GM23338 (cell line): ENCODE measurements around the gene ARPC2.

Experiments
- EZH2 ChIP-seq: fragments of 200-600 bp; sonication (generic); IDR thresholded peaks from one replicate; pipeline ENCODE4 v1.8.0; 2017; ENCODE audit warnings: antibody characterized with exemption, mild to moderate bottlenecking, low read depth; ENCODE audit not compliant: unreplicated experiment
- POLR2AphosphoS5 ChIP-seq: IDR thresholded peaks from 2 replicates; pipeline ENCODE4 v1.6.1; 2016; ENCODE audit warnings: antibody characterized with exemption, low read depth
- REST ChIP-seq: IDR thresholded peaks from one replicate; pipeline ENCODE4 v1.6.1; 2018; ENCODE audit warnings: antibody characterized with exemption; ENCODE audit not compliant: unreplicated experiment
- TF ChIP-seq, protein P1 (sequence below), 2 experiments: fragments of 200-600 bp in 1 of 2; sonication (generic) in 1 of 2; conservative IDR thresholded peaks; 2 replicates each; pipeline versions ENCODE4 v1.5.1 to v1.6.1; 2016 to 2017; ENCODE audit warnings: antibody characterized with exemption in 2 of 2, low read depth in 2 of 2, mild to moderate bottlenecking in 2 of 2, moderate library complexity in 1 of 2

DNA sequence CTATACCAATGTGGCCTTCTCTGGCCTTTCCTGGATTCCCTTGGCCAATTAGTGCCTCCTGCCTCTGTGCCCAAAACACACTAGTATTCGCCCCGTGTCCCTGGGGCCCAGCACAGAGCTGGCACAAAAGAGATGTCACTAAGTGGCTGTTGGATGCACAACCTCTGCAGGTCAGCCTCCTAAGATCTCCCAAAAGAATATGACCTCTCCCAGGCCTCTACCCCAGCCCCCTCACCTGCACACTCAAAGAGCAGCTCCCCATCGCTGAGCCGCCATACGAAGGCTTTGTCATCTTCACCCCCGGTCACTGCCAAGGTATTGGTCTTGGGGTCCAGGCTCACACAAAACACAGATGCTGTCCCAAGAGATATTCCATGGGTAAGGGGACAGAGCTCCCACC, 50.3 kb downstream of the ARPC2 start:
- no peak for TF ChIP-seq POLR2AphosphoS5
- no peak for TF ChIP-seq REST
- TF ChIP-seq, protein P1, sequence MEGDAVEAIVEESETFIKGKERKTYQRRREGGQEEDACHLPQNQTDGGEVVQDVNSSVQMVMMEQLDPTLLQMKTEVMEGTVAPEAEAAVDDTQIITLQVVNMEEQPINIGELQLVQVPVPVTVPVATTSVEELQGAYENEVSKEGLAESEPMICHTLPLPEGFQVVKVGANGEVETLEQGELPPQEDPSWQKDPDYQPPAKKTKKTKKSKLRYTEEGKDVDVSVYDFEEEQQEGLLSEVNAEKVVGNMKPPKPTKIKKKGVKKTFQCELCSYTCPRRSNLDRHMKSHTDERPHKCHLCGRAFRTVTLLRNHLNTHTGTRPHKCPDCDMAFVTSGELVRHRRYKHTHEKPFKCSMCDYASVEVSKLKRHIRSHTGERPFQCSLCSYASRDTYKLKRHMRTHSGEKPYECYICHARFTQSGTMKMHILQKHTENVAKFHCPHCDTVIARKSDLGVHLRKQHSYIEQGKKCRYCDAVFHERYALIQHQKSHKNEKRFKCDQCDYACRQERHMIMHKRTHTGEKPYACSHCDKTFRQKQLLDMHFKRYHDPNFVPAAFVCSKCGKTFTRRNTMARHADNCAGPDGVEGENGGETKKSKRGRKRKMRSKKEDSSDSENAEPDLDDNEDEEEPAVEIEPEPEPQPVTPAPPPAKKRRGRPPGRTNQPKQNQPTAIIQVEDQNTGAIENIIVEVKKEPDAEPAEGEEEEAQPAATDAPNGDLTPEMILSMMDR (conservative IDR thresholded peaks at IDR 0.05; ENCODE audit: low read depth in 2 of 2), result no peak
- TF ChIP-seq EZH2, result no peak
